Neural crest cell (in vitro differentiated cells): ENCODE data around the gene ACP7. TPM values are rescaled to one million over a fixed set of nuclear protein-coding genes. Genes with fewer than 3 reads are reported as not detected.
"Not testable (repeated sequence)": the region's sequence is repeated elsewhere in the genome, so short reads cannot be mapped to it uniquely, and the experiment has no call there.

Experiments used
- DNase-seq: peaks from one replicate; pipeline ENCODE4 v3.0.0; 2021; ENCODE audit warnings: low read depth, mixed read lengths, low spot score
- H3K27ac Mint-ChIP-seq: one replicate; pipeline ENCODE4 v1.8.0; 2021; ENCODE audit warnings: mild to moderate bottlenecking, mixed read lengths; ENCODE audit not compliant: unreplicated experiment
- H3K27me3 Mint-ChIP-seq: 2 replicates; pipeline ENCODE4 v1.8.0; 2021; ENCODE audit warnings: low read depth, mild to moderate bottlenecking, mixed read lengths
- H3K36me3 Mint-ChIP-seq: 2 replicates; pipeline ENCODE4 v1.8.0; 2021; ENCODE audit warnings: low read depth, mild to moderate bottlenecking, mixed read lengths
- H3K4me1 Mint-ChIP-seq: 2 replicates; pipeline ENCODE4 v1.8.0; 2021; ENCODE audit warnings: mixed read lengths
- H3K4me3 Mint-ChIP-seq: one replicate; pipeline ENCODE4 v1.8.0; 2021; ENCODE audit warnings: mild to moderate bottlenecking, mixed read lengths
- H3K9me3 Mint-ChIP-seq: 2 replicates; pipeline ENCODE4 v1.8.0; 2021; ENCODE audit warnings: mixed read lengths
- CTCF ChIP-seq: fragments of 200-600 bp; sonication (generic); conservative IDR thresholded peaks from 2 replicates; pipeline ENCODE4 v1.5.0; 2021; ENCODE audit warnings: antibody characterized with exemption, mild to moderate bottlenecking
- total RNA-seq: library from RNA; stranded (reverse); gene quantifications from 2 replicates; pipeline ENCODE4 v1.2.1, GENCODE V29; 2021

ACP7 gene
- total RNA-seq, 1 donor from 2014 or later = not detected

DNA sequence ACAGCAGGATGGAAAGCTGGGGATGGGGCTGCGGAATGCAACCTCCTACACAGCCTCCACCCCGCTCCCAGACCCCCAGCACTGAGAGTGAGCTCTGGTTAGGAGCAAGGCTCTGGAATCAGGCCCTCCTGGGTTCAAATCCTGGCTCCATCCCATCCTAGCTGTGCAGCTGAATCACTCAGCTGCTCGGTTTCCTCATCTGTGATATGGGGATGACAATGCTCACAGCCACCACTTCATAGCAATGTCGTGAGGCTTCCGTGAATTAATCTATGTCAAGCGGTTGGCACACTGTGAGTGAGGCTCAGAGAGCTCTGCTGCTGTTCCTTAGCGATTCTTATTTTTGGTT, 538 bp downstream of the ACP7 start:
- TF ChIP-seq CTCF = no peak
- Mint-ChIP-seq H3K27me3 (peaks cover 89% of the 10 kb centered on the region), H3K4me1 (no peaks in the 10 kb centered on the region), H3K36me3 (no peaks in the 10 kb centered on the region), H3K27ac (no peak overlapping the region), H3K9me3 (no peaks in the 10 kb centered on the region), H3K4me3 (no peak overlapping the region)
- DNase-seq = no peak

- no peak overlapping the region for H3K4me3 Mint-ChIP-seq
- H3K4me1 Mint-ChIP-seq = no peaks in the 10 kb centered on the region
- no peak overlapping the region for H3K27ac Mint-ChIP-seq
- no peaks in the 10 kb centered on the region for H3K36me3 Mint-ChIP-seq
- no peaks in the 10 kb centered on the region for H3K9me3 Mint-ChIP-seq
- peaks cover 90% of the 10 kb centered on the region for H3K27me3 Mint-ChIP-seq
- TF ChIP-seq CTCF = no peak
- DNase-seq = no peak
These were observed 1.2 kb downstream of the ACP7 start for GRCh38 chr19:39085392-39085791.

DNA sequence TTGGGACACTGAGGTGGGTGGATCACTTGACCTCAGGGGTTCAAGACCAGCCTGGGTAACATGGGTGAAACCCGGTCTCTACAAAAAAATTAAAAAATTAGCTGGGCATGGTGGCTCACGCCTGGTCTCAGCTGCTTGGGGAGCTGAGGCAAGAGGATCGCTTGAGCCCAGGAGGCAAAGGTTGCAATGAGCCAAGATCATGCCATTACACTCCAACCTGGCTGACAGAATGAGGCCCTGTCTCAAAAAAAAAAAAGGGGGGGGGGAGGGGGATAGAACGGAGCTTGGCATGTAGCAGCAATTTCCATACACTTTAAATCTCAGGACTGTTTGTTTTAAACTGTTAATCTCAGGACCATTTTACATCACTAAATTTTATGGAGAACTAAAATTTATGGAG, 2.2 kb downstream of the ACP7 start:
- peaks cover 90% of the 10 kb centered on the region for H3K27me3 Mint-ChIP-seq
- H3K27ac Mint-ChIP-seq = no peak overlapping the region
- H3K36me3 Mint-ChIP-seq = no peaks in the 10 kb centered on the region
- no peaks in the 10 kb centered on the region for H3K9me3 Mint-ChIP-seq
- no peak overlapping the region for H3K4me3 Mint-ChIP-seq
- H3K4me1 Mint-ChIP-seq = no peaks in the 10 kb centered on the region
- no peak for TF ChIP-seq CTCF
- DNase-seq = no peak

- H3K27ac Mint-ChIP-seq = no peak overlapping the region
These were observed 3.9 kb downstream of the ACP7 start for GRCh38 chr19:39087907-39088686.

GRCh38 chr19:39090016-39090415, 5.8 kb downstream of the ACP7 start:
- not testable (repeated sequence) for H3K27ac Mint-ChIP-seq, DNase-seq, H3K4me3 Mint-ChIP-seq, H3K36me3 Mint-ChIP-seq, H3K4me1 Mint-ChIP-seq, H3K9me3 Mint-ChIP-seq
- H3K27me3 Mint-ChIP-seq = peaks cover 83% of the 10 kb centered on the region

More at GRCh38 chr19:39087907-39088686, 3.9 kb downstream of the ACP7 start:
- H3K4me3 Mint-ChIP-seq = no peak overlapping the region
- no peaks in the 10 kb centered on the region for H3K36me3 Mint-ChIP-seq
- TF ChIP-seq CTCF = no peak
- no peaks in the 10 kb centered on the region for H3K4me1 Mint-ChIP-seq
- peaks cover 85% of the 10 kb centered on the region for H3K27me3 Mint-ChIP-seq
- H3K9me3 Mint-ChIP-seq = no peaks in the 10 kb centered on the region
- no peak for DNase-seq

GRCh38 chr19:39090881-39091280, 6.7 kb downstream of the ACP7 start:
- DNase-seq = no peak
- no peak for TF ChIP-seq CTCF
- Mint-ChIP-seq H3K9me3 (no peaks in the 10 kb centered on the region), H3K4me3 (no peak overlapping the region), H3K4me1 (no peaks in the 10 kb centered on the region), H3K27me3 (peaks cover 81% of the 10 kb centered on the region), H3K27ac (no peak overlapping the region), H3K36me3 (no peaks in the 10 kb centered on the region)

- not testable (repeated sequence) for H3K36me3 Mint-ChIP-seq, DNase-seq, H3K9me3 Mint-ChIP-seq, H3K4me3 Mint-ChIP-seq, H3K4me1 Mint-ChIP-seq, H3K27ac Mint-ChIP-seq
- peaks cover 49% of the 10 kb centered on the region for H3K27me3 Mint-ChIP-seq
These were observed 11.8 kb downstream of the ACP7 start for GRCh38 chr19:39095799-39096540.
